HG03103 (cell line): ENCODE data around the gene SMARCB1.
A peak's percentile ranks its signal among the peaks of the same experiment; 100 is the strongest.

Experiments
- ATAC-seq: cut with Tn5 transposase; IDR thresholded peaks from one replicate; pipeline ENCODE4 v1.9.1; 2021; ENCODE audit warnings: low read depth; ENCODE audit not compliant: unreplicated experiment

Gene SMARCB1

DNA sequence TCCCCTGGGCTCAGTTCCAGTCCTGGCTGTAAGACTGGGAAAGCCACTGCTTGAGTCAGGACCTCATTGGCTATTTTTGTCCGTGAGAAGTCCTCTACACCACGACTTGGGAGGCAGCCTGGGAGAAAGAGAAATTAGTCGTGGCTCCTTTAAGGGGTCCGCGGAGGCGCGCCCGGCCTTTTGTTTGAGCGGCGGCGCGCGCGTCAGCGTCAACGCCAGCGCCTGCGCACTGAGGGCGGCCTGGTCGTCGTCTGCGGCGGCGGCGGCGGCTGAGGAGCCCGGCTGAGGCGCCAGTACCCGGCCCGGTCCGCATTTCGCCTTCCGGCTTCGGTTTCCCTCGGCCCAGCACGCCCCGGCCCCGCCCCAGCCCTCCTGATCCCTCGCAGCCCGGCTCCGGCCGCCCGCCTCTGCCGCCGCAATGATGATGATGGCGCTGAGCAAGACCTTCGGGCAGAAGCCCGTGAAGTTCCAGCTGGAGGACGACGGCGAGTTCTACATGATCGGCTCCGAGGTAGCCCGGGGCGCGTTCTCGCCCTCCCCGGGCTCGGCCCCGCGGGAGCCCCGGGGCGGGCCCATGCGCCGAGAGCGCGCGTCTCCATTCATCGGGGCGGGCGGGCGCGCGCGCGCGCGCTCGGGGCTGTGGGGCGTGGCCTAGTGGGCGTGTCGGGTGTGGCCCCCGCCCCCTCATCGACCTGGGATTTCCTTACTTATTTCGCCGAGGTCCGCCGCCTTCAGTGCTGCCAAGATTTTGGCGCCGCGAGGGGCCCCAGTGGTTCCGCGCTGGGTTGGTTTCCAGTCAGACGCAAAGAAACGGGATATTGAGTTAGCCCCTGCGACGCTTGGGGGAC is at the start of gene SMARCB1:
Gene SMARCB1, plus strand, starts transcription at position 215 of the 848 bp plus-strand sequence. Its CDS starts 204 bp downstream, at position 419.
- ATAC-seq: peak; percentile 71

DNA sequence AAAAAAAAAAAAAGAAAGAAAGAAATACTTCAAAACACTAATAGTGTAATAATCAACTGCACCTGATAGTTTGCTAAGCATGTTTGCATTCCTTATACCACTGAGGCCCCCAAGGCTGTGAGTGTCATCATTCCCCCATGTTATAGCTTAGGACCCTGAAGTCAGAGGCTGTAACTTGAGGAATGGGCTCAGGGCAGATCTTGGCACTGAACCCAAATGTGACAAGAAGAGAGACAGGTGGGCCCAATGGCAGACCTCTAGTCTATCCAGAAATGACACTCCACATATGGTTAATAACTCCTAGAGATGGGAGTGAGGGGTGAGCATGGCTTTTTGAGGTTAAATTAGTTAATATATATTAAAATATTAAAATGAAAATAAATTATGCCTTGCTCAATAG is 49.1 kb upstream of the SMARCB1 start:
- ATAC-seq: no peak

DNA sequence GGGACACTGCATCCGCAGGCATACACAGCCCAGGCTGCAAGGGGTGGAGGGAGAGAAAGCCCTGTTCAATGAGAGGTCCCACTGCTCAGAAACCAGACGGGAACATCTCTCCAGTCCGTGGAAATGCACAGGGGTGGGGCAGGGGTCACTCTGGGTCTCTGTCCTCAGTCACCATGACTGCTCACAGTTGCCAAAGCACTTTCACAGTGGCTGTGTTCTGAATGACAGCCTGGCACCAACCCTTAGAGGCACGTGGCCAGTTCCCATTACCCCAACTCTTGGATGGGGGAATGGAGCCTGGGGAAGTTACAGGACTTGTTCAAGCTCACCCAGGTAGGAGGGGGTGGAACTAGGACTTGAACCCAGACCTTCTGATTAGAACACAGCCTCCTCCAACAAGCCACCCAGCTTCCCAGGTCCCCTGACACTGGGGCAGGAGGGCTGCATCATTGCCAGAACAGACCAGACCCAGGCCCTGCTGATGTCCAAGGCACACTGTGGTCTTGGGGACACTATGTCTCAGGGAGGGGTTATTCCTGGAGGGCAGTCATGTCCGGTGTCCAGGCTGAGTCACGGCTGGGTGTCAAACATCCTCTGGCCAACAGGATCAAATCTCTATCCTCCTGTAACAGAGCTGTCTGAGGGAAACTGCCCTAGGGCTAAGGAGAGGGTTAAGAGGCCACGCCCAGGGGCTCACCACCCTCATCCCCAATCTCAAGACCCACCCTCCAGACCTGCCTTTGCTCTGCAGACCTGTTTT is 44.1 kb upstream of the SMARCB1 start:
- ATAC-seq: no peak

- no peak for ATAC-seq
These were observed 43.5 kb upstream of the SMARCB1 start for GRCh38 chr22:23743303-23743705.

- no peak for ATAC-seq
These were observed 42.8 kb upstream of the SMARCB1 start for GRCh38 chr22:23744001-23744400.

DNA sequence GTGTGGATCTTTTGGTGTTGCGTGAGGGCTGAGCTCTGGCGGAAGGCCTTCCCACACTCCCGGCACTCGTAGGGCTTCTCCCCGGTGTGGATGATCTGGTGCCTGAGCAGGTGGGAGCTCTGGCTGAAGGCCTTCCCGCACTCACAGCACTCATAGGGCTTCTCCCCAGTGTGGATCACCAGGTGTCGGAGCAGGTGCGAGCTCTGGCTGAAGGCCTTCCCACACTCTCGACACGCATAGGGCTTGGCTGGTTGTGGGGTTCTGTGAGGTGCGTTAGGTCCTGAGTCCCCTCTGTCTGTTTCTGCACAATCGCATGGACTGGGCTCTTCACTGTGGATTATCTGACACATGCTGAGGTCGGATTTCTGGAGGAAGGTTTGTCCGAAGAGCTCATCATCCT is 42.3 kb upstream of the SMARCB1 start:
- no peak for ATAC-seq

- ATAC-seq: no peak
These were observed 41.0 kb upstream of the SMARCB1 start for GRCh38 chr22:23745791-23746190.

DNA sequence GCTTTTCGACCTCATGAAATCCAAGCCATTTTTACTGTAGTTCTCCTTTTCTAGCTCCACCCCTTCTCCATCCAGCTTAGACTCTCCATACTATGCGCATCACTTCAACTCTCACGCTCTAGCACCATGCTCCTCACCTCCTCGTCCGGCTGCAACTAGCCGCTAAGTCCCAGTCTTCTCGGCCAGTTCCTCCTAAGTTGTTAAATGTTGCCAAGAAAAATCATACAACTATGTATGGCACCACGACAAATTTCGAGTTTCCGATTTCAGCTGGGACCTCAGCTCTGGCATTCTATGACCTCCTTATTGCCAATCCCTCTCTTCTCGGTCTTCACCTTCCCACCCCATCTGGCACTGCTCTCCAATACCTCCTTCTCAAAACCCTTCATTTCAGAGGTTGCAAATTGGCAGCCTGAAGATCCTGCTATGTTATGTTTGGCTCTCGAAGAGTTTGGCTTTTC is 36.9 kb upstream of the SMARCB1 start:
- ATAC-seq: no peak

DNA sequence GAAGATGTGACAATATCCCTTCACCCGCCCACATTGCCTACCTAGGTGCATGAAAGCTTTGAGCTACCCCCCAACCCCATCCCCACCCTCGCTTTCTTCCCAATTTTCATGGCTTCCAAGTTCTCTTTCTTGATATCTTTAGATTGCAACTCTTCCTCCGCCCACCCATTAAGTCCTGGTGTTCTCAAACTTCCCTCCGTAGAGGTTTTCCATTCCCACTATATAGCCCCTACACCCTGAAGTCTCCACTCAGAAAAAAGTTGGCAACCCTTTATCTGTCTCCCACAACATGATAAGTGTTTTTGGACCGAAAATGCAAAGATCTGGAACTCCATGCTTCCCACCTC is 36.4 kb upstream of the SMARCB1 start:
- no peak for ATAC-seq

DNA sequence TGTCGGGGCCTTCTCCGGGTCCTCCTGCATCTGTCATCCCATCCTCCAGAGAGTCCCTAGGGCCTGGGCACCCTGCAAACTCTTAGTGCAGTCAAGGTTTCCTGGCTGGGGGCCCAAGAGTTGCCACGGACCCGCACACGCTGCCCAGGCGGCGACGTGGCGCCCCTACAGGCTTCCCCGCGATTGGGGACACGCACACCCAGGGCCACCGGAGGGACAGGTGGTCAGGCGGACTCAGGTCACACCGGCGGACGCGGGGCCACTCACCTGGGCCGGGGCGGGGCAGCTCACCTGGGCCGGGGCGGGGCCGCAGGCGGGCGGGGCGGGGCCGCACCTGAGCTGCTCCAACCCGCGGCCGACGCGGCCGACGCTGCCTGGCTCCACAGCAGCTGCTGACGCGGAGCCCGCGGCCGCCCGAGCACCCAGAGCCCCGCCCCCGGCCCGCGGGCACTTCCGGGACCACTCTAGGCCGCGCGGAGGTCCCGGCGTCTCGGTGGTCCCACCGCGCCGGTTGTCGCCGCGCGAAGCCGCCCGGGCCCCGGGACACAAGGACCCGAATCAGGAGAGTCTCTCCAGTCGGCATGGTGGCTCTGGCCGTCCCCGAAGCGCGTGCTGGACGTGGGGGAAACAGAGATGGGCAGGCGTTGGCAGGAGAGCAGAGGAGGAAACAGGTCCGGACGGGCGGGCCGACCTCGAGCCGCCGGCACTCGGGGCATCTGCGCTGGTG is 35.9 kb upstream of the SMARCB1 start, which contains the start of gene ZNF70:
Gene ZNF70, minus strand, starts transcription at position 399 of the 727 bp plus-strand sequence. CDS start 5,972 bp downstream, outside the sequence.
- peak; percentile 56 for ATAC-seq

DNA sequence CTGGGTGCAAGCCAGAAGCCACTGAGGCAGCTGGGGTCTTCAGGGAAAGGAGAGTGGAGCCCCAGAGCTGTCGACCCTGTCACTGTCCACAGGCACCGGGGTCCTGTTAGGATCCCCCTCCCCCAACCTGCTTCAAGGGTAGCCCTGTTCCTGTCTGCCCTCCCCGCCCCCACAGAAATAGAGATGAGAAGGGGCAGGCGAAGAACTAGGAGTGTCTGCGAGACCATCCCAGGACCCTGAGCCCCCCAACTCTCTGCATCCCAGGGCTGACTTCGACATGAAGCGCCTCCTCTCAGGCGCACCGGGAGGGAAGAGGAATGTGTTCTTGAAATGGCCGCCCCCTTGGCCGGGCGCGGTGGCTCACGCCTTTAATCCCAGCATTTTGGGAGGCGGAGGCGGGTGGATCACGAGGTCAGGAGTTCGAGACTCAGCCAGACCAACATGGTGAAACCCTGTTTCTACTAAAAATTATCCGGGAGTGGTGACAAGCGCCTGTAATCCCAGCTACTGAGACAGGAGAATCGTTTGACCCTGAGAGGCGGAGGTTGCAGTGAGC is 35.2 kb upstream of the SMARCB1 start:
- no peak for ATAC-seq

DNA sequence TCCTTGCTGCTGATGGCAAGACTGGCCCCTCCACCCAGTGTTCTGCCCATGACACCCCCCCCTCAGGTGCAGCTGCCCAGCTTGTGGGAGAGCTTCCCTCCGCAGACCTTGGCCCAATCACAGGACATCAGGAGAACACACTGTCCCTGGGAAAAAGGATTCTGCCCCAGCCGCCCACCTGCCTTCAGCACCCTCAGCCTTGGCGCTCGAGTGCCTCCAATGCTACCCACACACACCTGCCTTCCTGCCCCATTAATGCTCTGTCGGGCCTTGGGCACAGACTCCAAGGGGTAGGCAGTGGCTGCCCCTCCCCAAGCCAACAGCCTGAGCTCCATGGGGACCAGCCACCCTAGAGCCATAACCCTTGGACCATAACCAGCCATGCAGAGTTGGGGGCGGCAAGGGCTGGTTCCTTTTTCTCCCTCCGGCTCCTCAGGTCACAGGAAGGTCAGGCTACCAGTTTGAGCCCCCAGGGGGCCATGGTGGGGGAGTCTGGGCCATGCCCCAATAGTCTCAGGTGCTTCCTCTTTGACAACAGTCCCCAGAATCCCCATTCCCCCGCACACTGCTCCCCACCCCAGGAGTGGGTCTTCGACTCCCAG is 34.6 kb upstream of the SMARCB1 start:
- ATAC-seq: no peak

- no peak for ATAC-seq
These were observed 34.0 kb upstream of the SMARCB1 start for GRCh38 chr22:23752750-23753149.

- ATAC-seq: no peak
These were observed 33.4 kb upstream of the SMARCB1 start for GRCh38 chr22:23753385-23753784.

- ATAC-seq: no peak
These were observed 32.4 kb upstream of the SMARCB1 start, which contains the start of gene VPREB3 for GRCh38 chr22:23754220-23754919. TSS of gene VPREB3 (minus strand) at chr22:23754425. CDS start at chr22:23754363, 62 bp downstream.

GRCh38 chr22:23754980-23755636 is 31.7 kb upstream of the SMARCB1 start:
- ATAC-seq: no peak

- ATAC-seq: no peak
These were observed 31.1 kb upstream of the SMARCB1 start for GRCh38 chr22:23755711-23756110.

DNA sequence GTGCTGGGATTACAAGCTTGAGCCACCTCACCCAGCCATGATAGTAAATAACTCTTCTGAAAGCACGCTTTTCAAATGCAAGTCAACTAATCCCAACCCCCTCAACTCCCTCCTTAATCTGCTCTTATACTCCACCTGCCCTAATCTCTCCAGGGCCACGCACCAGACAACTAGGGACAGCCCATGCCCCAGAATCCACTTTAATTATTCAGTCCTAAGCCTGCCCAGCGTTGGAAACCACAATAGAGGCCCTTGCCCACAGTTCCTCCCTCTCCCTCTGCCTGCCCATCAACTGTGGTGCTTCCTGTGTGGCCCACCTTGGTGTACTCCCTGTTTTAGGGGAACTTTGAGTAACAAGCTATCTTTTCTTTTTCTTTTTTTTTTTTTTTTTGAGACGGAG is 29.9 kb upstream of the SMARCB1 start:
- ATAC-seq: no peak

DNA sequence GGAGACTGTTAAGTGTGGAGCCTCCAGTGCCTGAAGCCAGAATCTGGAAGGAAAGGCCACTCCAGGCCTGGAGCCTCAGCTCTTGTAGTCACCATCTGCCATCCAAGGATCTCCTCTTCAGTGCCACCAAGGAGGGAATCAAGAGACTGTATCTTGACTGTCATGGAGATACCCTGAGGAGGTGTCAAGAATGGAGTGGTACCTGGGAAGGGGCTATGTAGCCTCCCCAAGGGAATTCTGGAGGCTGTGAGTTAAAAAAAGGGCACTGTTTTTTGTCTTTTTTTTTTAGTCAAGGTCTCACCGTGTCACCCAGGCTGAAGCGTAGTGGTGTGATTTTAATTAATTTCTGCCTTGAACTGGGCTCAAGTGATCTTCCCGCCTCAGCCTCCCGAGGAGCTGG is 27.2 kb upstream of the SMARCB1 start:
- no peak for ATAC-seq
